Stimulated activated CD4-positive, alpha-beta T cell treated with anti-CD3 and anti-CD28 coated beads, Interleukin-15, amount 100 ng/mL, for 48 hours (primary cell): ENCODE measurements around the gene PTPRN2.

Experiments used
- DNase-seq, 2 donors: peaks; one replicate each; pipeline ENCODE4 v3.0.0-alpha.2; 2020; ENCODE audit warnings: low read depth in 2 of 2

PTPRN2 gene

GRCh38 chr7:158097453-158098124 lies 490.0 kb downstream of the PTPRN2 start:
- DNase-seq: no peak

- DNase-seq: no peak
These were observed 490.5 kb downstream of the PTPRN2 start for GRCh38 chr7:158097106-158097452.

GRCh38 chr7:158096582-158096981 lies 491.0 kb downstream of the PTPRN2 start:
- no peak for DNase-seq

GRCh38 chr7:158094671-158095226 lies 492.9 kb downstream of the PTPRN2 start:
- DNase-seq: no peak

GRCh38 chr7:158094046-158094445 lies 493.6 kb downstream of the PTPRN2 start:
- no peak for DNase-seq

GRCh38 chr7:158093156-158093796 lies 494.3 kb downstream of the PTPRN2 start:
- no peak for DNase-seq

GRCh38 chr7:158087196-158087595 lies 500.4 kb downstream of the PTPRN2 start:
- DNase-seq: no peak

GRCh38 chr7:158085741-158086695 lies 501.6 kb downstream of the PTPRN2 start:
- DNase-seq: no peak

GRCh38 chr7:158084555-158084954 lies 503.1 kb downstream of the PTPRN2 start:
- no peak for DNase-seq

- no peak for DNase-seq
These were observed 503.9 kb downstream of the PTPRN2 start for GRCh38 chr7:158083526-158084310.

- no peak for DNase-seq
These were observed 504.9 kb downstream of the PTPRN2 start for GRCh38 chr7:158082761-158083160.

- DNase-seq: no peak
These were observed 506.7 kb downstream of the PTPRN2 start for GRCh38 chr7:158080899-158081445.

- no peak for DNase-seq
These were observed 509.4 kb downstream of the PTPRN2 start for GRCh38 chr7:158077934-158078910.

- no peak for DNase-seq
These were observed 510.3 kb downstream of the PTPRN2 start for GRCh38 chr7:158077151-158077840.

GRCh38 chr7:158076656-158077055 lies 511.0 kb downstream of the PTPRN2 start:
- no peak for DNase-seq

- no peak for DNase-seq
These were observed 511.4 kb downstream of the PTPRN2 start for GRCh38 chr7:158076215-158076614.

- no peak for DNase-seq
These were observed 512.0 kb downstream of the PTPRN2 start for GRCh38 chr7:158075633-158076001.

GRCh38 chr7:158074896-158075632 lies 512.6 kb downstream of the PTPRN2 start:
- DNase-seq: no peak
